NCI-H446 treated with DMSO at 0.1 percent for 48 hours (cell line): ENCODE measurements around the gene TOM1L2.
"Not testable (repeated sequence)": the region's sequence is repeated elsewhere in the genome, so short reads cannot be mapped to it uniquely, and the experiment has no call there.

Experiments used
- DNase-seq: peaks from one replicate; lab custom pipeline; 2025; lab: John Stamatoyannopoulos, UW

The TOM1L2 gene

DNA sequence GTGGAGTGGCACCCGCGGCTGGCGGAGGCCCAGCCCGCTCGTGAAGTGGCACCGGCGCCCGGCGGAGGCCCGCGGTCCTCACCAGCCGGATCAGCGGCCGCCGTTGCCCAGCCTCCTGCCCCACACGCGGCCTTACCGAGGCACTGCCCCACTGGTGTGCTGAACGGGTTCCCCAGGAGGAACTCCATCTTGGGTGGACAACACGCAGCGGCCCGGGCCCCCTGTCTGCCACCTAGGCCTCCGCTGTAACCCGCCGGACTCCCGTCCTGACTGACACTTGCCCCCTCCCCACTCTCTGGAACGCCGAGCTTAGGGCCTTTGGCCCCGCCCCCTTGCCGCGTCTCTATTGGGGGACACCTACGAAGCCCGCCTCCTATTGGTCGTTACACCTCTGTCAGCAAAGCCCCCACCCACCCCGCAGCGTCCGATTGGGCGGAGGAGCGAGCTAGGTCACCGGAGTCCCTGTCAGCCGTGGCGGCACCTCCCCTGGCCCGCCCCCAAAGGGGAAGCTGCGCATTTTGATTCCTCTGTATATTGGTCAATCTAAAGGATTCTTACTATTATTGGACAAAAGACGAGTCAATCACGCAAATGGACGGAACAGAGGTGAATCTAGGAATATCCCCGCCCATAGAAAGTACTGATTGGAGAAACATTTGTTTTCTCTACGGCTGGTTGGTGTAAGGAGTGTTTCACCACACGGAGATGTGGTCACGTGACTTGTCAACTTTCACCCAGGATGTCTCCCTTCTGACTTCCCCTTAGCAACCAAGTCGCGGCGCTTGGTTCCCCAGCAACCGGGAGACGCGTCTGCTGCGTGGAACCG, at the start of gene TOM1L2, which contains the start of gene DRC3:
TSS of gene TOM1L2 (minus strand) at position 275 of the 826 bp plus-strand sequence. CDS start at position 188, 87 bp downstream.
TSS of gene DRC3 (plus strand) at position 737 of the 826 bp plus-strand sequence. CDS start 4,737 bp downstream, outside the sequence.
- DNase-seq = peak; percentile 100

GRCh38 chr17:18021372-18021771, 49.2 kb upstream of the TOM1L2 start:
- no peak for DNase-seq

GRCh38 chr17:18020971-18021370, 48.8 kb upstream of the TOM1L2 start:
- no peak for DNase-seq

DNA sequence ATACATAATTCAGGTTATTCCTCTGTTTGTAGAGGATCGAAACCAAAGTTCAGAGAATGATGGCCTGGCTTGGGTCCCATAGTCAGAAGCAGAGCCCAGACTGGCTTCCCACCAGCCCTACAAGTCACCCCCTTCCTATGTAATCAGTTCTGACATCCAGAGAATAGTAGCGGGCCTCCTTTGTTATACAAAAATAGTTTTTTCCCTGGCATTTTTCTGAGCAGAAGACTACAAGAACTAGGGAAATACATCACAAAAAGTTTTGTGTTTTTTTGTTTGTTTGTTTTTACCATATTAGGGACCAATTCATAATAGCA, 47.6 kb upstream of the TOM1L2 start:
- DNase-seq = no peak

DNA sequence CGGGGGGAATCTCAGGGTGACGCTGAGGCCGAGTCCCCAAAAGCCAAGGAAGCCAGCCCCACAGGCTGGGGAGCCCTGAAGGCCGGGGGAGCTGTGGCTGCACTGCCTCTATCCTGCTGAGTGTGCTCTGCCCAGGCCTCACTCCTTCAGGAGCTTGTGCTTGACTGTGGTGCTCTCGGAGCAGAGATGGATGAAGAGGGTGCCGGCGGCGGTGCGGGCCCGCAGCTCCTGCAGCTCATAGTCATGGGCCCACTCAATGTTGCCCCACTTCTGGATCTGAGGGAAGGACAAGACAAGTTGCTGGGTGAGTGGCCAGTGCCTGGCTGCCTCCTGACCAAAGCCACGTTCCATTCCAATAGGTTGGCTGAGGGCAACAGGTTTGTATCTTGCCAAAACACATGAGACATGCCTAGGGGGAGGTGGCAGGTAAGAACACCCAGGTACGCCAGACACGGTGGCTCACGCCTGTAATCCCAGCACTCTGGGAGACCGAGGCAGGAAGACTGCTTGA, 46.3 kb upstream of the TOM1L2 start:
- no peak for DNase-seq

DNA sequence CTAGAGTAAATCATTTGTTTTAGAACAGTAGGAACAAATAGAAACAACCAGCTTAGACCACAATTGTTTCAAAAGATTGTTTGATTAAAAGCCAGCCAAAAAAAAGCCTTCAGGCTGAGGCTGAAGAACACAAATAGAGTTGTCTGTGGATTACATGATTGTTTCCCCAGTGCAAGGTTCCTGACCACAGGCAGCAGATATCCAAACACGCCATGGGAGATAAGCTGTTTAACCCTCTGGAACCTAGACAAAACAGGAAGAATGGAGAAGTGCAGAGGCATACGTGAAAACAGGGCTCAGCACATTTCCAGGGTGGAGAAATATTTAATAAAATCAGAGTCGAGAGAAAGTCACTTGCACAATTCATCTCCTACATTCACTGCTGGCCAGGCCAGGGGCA, 45.8 kb upstream of the TOM1L2 start:
- DNase-seq = no peak

- no peak for DNase-seq
Measured at GRCh38 chr17:18016426-18016825, 44.2 kb upstream of the TOM1L2 start.

GRCh38 chr17:18015593-18015992, 43.4 kb upstream of the TOM1L2 start:
- DNase-seq = no peak

- no peak for DNase-seq
Measured at GRCh38 chr17:18014006-18014405, 41.8 kb upstream of the TOM1L2 start.

- DNase-seq = no peak
Measured at GRCh38 chr17:18011286-18011685, 39.1 kb upstream of the TOM1L2 start.

- no peak for DNase-seq
Measured at GRCh38 chr17:18009609-18010420, 37.6 kb upstream of the TOM1L2 start.

DNA sequence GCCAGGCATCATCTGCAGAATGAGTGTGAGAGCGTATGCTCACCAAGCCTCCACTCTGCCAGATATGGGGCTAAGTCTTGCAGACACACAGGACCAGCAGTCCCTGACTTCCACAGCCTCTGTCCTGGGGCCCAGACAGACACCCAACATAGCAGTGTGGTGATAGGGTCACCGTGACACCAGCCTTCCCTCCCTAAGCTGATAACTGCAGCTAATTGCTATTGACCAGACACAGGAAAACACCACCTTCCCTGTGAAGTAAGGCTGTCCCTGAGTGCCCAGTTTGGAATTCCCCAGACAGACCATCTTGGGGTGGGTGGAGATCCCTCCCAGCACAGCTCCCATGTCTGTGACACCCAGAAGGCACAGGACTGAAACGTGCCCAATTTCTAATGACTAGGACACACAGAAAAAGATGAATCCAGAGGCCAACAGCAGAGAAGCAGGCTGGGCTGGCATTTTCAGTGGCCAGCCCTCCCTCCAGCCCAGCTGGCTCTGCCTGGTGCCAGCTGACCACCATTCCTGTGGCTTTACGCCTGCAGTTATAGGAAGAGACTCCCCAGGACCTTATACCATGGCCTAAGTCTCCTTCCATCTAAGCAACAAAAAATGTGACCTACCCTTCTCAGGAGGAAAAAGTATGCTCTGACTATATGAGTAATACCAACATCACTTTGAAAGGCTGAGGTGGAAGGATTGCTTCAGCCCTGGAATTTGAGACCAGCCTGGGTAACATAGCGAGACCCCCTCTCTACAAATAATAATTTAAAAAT, 36.5 kb upstream of the TOM1L2 start:
- DNase-seq = no peak

DNA sequence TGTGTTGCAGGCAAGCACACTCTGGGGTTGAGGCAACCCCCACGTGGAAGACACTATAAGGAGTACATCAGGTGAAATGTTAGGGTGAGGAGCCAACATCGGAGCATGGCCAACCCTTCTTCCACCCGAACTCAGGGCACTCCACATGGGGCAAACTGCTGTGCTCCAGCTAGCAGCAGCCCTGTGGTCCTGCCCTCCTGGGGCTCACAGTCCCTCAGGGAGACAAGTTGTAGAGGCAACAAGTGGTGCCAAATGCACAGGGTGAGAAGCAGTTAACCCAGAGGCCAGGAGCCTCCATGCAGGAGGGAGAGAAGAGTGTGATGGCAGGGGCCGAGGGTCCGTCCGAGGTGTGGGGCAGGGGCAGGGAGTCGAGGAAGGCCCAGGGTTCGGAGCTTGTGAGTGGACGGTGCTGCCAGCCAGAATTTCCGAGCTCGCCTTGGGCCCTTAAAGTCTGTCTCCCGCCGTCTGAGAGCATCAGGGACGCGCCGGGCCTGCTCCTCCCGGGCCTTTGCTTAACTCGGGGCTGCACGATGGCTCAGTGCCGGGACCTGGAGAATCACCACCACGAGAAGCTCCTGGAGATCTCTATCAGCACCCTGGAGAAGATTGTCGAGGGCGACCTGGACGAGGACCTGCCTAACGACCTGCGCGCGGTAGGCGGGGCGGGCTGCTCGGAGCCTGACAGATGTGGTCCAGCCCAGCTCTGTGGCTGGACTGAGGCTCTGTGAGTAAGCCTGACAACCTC, 34.5 kb upstream of the TOM1L2 start:
- no peak for DNase-seq

DNA sequence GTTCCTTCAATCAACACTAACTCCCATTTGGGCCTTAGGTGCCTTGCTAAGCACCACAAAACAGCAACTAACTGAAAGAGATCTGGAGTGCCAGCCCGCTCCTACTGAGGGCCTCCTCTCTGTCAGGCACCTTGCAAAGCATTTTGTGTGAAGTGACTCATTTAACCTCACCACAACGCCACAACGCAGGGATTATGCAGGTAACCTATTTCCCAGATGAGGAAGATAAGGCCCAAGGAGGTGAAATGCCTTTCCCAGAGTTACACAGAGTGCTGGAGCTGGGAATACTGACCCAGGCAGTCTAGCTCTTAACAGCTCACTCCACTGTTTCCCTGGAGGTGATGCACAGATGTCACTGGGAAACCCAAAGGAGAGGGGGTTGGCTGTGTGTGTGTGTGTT, 33.3 kb upstream of the TOM1L2 start:
- no peak for DNase-seq

DNA sequence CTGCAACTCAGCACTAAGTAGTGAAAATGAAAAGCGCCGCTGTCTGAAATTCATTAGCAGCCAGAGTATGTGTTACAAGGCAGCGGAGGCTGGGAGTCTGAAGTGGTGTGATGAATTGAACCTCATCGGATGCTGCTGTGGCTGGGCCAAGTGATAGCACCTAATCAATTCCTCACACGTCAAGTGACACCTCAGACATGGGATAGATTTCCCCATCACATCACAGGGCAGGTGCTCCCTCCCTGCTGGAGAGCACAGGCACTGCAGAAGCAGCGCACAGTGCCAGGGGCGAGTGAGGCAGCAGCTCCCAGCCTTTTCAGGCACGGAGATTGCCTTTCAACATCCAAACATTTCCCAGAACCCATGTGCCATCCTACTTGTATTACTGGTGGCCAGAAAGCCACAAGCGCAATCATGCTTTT, 32.7 kb upstream of the TOM1L2 start:
- no peak for DNase-seq

DNA sequence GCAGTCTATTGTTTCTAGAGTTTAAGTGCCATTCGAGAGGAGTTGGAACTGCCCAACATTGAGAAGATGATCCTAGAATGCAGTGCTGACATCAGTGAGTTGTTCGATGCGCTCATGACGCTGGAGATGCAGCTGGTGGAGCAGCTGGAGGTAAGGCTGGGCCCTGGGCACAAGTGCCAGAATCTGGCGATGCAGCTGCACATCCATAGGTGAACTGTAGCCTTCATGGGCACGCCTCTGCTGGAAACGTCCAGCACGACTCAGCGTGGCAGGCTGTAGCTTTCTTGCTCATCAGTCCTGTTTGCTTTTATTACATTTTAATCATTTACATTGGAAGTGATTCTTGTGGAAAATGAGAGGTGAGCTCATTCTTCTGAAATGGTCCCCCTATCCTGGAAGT, 32.1 kb upstream of the TOM1L2 start:
- no peak for DNase-seq

DNA sequence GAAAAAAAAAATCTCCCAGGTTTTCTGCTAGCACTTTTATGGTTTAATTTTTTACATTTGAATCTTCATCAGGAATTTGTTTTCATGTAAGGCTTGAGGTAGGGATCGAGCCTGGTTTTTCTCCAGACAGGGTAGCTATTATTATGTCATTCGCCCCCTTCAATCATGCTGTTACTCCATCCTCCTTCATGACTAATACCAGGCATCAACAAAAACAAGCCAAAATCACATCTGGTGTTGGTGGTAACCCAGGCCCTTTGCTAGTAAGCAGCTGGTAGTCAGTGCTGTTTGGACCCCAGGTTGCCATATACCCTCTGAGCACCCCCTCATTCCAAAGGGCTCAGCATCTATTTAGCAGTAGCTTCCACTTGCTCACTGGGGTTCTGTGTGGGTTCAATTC, 30.0 kb upstream of the TOM1L2 start:
- no peak for DNase-seq

- DNase-seq = no peak
Measured at GRCh38 chr17:18000030-18000408, 27.8 kb upstream of the TOM1L2 start.

GRCh38 chr17:17999364-18000029, 27.3 kb upstream of the TOM1L2 start:
- no peak for DNase-seq

DNA sequence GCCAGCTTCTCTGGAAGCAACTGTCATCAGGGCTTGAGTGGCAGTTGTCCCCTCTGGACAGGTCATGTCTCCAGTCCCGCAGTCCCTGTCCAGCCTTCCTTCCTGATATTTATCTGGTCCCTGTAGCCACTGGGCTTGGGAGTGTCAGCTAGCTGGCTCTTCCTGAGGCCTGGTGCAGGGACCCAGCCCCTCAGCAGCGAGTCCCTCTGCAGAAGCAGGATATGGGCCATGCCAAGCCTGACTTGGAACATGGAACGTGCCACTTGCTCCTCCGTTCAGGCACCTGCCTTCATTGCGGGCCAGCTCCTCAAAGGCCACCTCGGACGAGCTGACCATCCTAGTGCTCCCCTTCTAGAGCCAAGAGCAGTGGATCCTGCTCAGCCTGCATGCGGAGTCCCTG, 26.7 kb upstream of the TOM1L2 start:
- no peak for DNase-seq

GRCh38 chr17:17995887-17996286, 23.7 kb upstream of the TOM1L2 start:
- not testable (repeated sequence) for DNase-seq
